ENCODE measurements around the gene PTPRF.

DNA sequence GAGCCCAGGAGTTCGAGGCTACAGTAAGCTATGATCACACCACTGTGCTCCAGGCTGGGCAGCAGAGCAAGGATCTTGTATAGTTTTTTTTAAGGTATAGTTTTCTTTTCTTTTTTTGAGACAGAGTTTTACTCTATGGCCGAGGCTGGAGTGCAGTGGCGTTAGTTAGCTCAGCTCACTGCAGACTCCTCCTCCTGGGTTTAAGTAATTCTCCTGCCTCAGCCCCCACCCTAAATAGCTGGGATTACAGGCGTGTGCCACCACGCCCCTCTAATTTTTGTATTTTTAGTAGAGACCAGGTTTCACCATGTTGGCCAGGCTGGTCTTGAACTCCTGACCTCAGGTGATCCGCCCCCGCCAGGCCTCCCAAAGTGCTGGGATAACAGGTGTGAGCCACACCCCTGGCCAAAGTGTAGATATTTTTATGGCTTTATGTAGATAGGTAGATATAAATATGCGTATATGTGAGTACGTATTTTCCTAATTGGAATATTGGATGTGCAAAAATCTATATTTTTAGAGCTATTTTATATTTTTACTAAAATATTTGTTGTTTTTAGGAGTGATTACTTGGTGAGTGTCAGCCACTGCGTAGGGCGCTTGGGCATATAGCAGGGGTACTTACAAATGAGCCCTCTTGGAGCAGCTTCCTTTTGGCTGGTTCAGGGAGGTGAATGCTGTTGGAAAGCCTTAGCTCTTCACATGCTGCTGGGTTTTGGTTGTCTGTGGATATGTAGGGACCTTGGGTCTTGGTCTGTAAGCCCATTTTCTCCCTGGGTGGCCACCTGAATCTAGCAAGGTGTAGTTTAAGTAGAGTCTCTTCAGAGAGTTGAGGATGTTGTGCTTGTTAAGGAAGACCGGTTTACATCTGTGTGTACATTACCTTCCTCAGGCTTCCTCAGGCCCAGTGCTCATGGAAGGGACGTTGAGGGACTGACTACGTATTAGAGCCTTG is 128.8 kb downstream of the PTPRF start:
- TF ChIP-seq CTCF (IDR thresholded peaks at IDR 0.05), result no peak
- no peak for TF ChIP-seq POLR2A (IDR thresholded peaks at IDR 0.05)
